ENCODE measurements around the gene ANKS3. TPM values are rescaled to one million over a fixed set of nuclear protein-coding genes. Genes with fewer than 3 reads are reported as not detected.

ANKS3 gene
- total RNA-seq, 4 donors from 2014 or later = 2.4 to 51.7 (median 33.1) TPM

- Histone ChIP-seq H3K27me3 (no peaks in the 10 kb centered on the region), H3K4me3 (no peak overlapping the region), H3K27ac (peak overlapping the region; percentile 69 to 96), H3K36me3 (no peaks in the 10 kb centered on the region), H3K4me1 (peaks cover 6 to 15% of the 10 kb centered on the region in 2 donors), H3K9me3 (no peaks in the 10 kb centered on the region)
- intact Hi-C loops (cut with DNase I; ENCODE audit: low total_unique reads) = no loop called here
- DNase-seq = peak; percentile 65 to 81
- TF ChIP-seq POLR2A (IDR thresholded peaks at IDR 0.05) (no peak), CTCF (IDR thresholded peaks at IDR 0.05) (no peak)
These were observed 37.7 kb downstream of the ANKS3 start for GRCh38 chr16:4696172-4696904.

GRCh38 chr16:4695473-4696171 is 38.4 kb downstream of the ANKS3 start:
- H3K36me3 ChIP-seq = no peaks in the 10 kb centered on the region
- no peaks in the 10 kb centered on the region for H3K9me3 ChIP-seq
- H3K4me3 ChIP-seq = no peak overlapping the region
- intact Hi-C loops (cut with DNase I; ENCODE audit: low total_unique reads) = no loop called here
- H3K4me1 ChIP-seq = peaks cover 6 to 15% of the 10 kb centered on the region in 2 donors
- DNase-seq = no peak
- no peak for TF ChIP-seq CTCF (IDR thresholded peaks at IDR 0.05)
- peak overlapping the region; percentile 69 to 96 for H3K27ac ChIP-seq
- no peaks in the 10 kb centered on the region for H3K27me3 ChIP-seq

GRCh38 chr16:4694642-4695451 is 39.2 kb downstream of the ANKS3 start:
- peak; percentile 42 to 45 for DNase-seq
- intact Hi-C loops (cut with DNase I; ENCODE audit: low total_unique reads) = no loop called here
- Histone ChIP-seq H3K27ac (peak overlapping the region; percentile 69 to 96), H3K27me3 (no peaks in the 10 kb centered on the region), H3K9me3 (no peaks in the 10 kb centered on the region), H3K4me3 (peak overlapping the region in 1 of 2 donors; percentile 100), H3K4me1 (peaks cover 6 to 15% of the 10 kb centered on the region in 2 donors), H3K36me3 (no peaks in the 10 kb centered on the region)
- TF ChIP-seq POLR2A (IDR thresholded peaks at IDR 0.05) (no peak), CTCF (IDR thresholded peaks at IDR 0.05) (no peak)

GRCh38 chr16:4693956-4694641 is 40.0 kb downstream of the ANKS3 start:
- Histone ChIP-seq H3K4me3 (peak overlapping the region; percentile 57 to 100), H3K9me3 (no peaks in the 10 kb centered on the region), H3K4me1 (peaks cover 6 to 15% of the 10 kb centered on the region in 2 donors), H3K27me3 (no peaks in the 10 kb centered on the region), H3K27ac (peak overlapping the region; percentile 69 to 96), H3K36me3 (no peaks in the 10 kb centered on the region)
- intact Hi-C loops (cut with DNase I; ENCODE audit: low total_unique reads) = no loop called here
- DNase-seq = peak; percentile 74 to 76
- TF ChIP-seq CTCF (IDR thresholded peaks at IDR 0.05) = no peak
- TF ChIP-seq POLR2A (IDR thresholded peaks at IDR 0.05) = no peak
